B cell (primary cell): ENCODE results near the gene ZDHHC14. TPM values are rescaled to one million over a fixed set of nuclear protein-coding genes. Genes with fewer than 3 reads are reported as not detected.

Experiments used
- ATAC-seq: fragments of 200-7000 bp; cut with Tn5 transposase; one replicate; pipeline ENCODE4 v1.10.0; 2021; ENCODE audit warnings: low read depth, mild to moderate bottlenecking, moderate number of reproducible peaks, moderate library complexity
- CTCF ChIA-PET: fragments of 350-600 bp; sonication (Branson Sonifier 250); formaldehyde crosslinking; loops from one replicate; lab custom pipeline; 2021; ENCODE audit warnings: antibody characterized with exemption, inconsistent platforms; lab: Charles Lee
- POLR2A ChIA-PET: fragments of 350-600 bp; sonication (Branson Sonifier 250); formaldehyde crosslinking; loops from one replicate; lab custom pipeline; 2021; ENCODE audit warnings: antibody characterized with exemption; lab: Charles Lee
- DNase-seq: peaks from one replicate; pipeline ENCODE4 v3.0.0; 2013
- H2AFZ ChIP-seq: 2 replicates; pipeline ENCODE4 v1.6.1; 2012; ENCODE audit warnings: mild to moderate bottlenecking, low read depth, low read length; ENCODE audit not compliant: insufficient read depth, poor library complexity, severe bottlenecking
- H3K27ac ChIP-seq, 2 donors: 1 replicate in 1 of 2; 2 replicates in 1 of 2; pipeline ENCODE4 v1.5.1; 2012 to 2013; ENCODE audit warnings: low read length in 2 of 2, mild to moderate bottlenecking in 2 of 2, moderate library complexity in 1 of 2
- H3K27me3 ChIP-seq, 4 experiments: fragments of 200-600 bp in 1 of 4; sonication (generic) in 1 of 4; replicated peaks in 1 of 4; 1 replicate in 2 of 4; 2 replicates in 2 of 4; pipeline versions ENCODE4 v1.6.1 to v1.7.0; 2013 to 2016; ENCODE audit warnings: low read length in 3 of 4, mild to moderate bottlenecking in 2 of 4, mixed read lengths in 1 of 4, moderate library complexity in 1 of 4; ENCODE audit not compliant: insufficient read depth in 4 of 4, control insufficient read depth in 3 of 4; ENCODE audit errors: control extremely low read depth in 1 of 4
- H3K36me3 ChIP-seq, 2 experiments: replicated peaks in 1 of 2; 1 replicate in 1 of 2; 2 replicates in 1 of 2; pipeline versions ENCODE4 v1.6.1 to v1.7.1; 2013; ENCODE audit warnings: low read length in 1 of 2; ENCODE audit not compliant: insufficient read depth in 2 of 2, control insufficient read depth in 1 of 2; ENCODE audit errors: control extremely low read depth in 1 of 2, extremely low read depth in 1 of 2
- H3K4me1 ChIP-seq, 2 donors: fragments of 200-600 bp in 1 of 2; sonication (generic) in 1 of 2; 1 replicate in 1 of 2; 2 replicates in 1 of 2; pipeline versions ENCODE4 v1.5.1 to v1.6.1; 2013 to 2017; ENCODE audit warnings: low read length in 2 of 2; ENCODE audit not compliant: control insufficient read depth in 2 of 2, insufficient read depth in 2 of 2
- H3K4me2 ChIP-seq: replicated peaks from 2 replicates; pipeline ENCODE3; 2012; ENCODE audit warnings: mild to moderate bottlenecking, low read depth, low read length; ENCODE audit not compliant: poor library complexity, severe bottlenecking
- H3K4me3 ChIP-seq, 5 experiments: fragments of 200-600 bp in 1 of 5; sonication (generic) in 1 of 5; 1 replicate in 3 of 5; 2 replicates in 2 of 5; pipeline versions ENCODE4 v1.5.1 to v1.7.0; 2011 to 2016; ENCODE audit warnings: low read length in 4 of 5, mild to moderate bottlenecking in 4 of 5, low read depth in 2 of 5, control low read depth in 1 of 5, moderate library complexity in 1 of 5; ENCODE audit not compliant: insufficient read depth in 1 of 5; ENCODE audit errors: control extremely low read depth in 1 of 5, extremely low read depth in 1 of 5
- H3K79me2 ChIP-seq: fragments of 200-600 bp; sonication (generic); one replicate; pipeline ENCODE4 v1.6.0; 2016; ENCODE audit warnings: low read length; ENCODE audit not compliant: control insufficient read depth, insufficient read depth
- H3K9ac ChIP-seq: fragments of 200-600 bp; sonication (generic); 2 replicates; pipeline ENCODE4 v1.6.1; 2017; ENCODE audit warnings: mild to moderate bottlenecking, low read length, moderate library complexity
- H3K9me3 ChIP-seq, 3 donors: one replicate each; pipeline versions ENCODE4 v1.6.1 to v1.7.1; 2013; ENCODE audit warnings: low read length in 2 of 3; ENCODE audit not compliant: control insufficient read depth in 2 of 3, insufficient read depth in 1 of 3; ENCODE audit errors: control extremely low read depth in 1 of 3
- H4K20me1 ChIP-seq: 2 replicates; pipeline ENCODE4 v1.6.0; 2012; ENCODE audit warnings: mild to moderate bottlenecking, low read length; ENCODE audit not compliant: insufficient read depth, control insufficient read depth, poor library complexity, severe bottlenecking
- H3K27ac Mint-ChIP-seq: one replicate; pipeline ENCODE4 v1.8.0; 2021; ENCODE audit warnings: mixed read lengths
- H3K27me3 Mint-ChIP-seq: one replicate; pipeline ENCODE4 v1.8.0; 2021; ENCODE audit warnings: mixed read lengths
- H3K4me1 Mint-ChIP-seq: one replicate; pipeline ENCODE4 v1.8.0; 2021; ENCODE audit warnings: mixed read lengths
- H3K4me3 Mint-ChIP-seq: one replicate; pipeline ENCODE4 v1.8.0; 2021; ENCODE audit warnings: mixed read lengths
- H3K9me3 Mint-ChIP-seq: one replicate; pipeline ENCODE4 v1.8.0; 2022; ENCODE audit warnings: mixed read lengths; ENCODE audit not compliant: insufficient read depth
- CTCF ChIP-seq: fragments of 200-600 bp; IDR thresholded peaks from one replicate; pipeline ENCODE4 v1.8.0; 2022; ENCODE audit warnings: antibody characterized with exemption, mild to moderate bottlenecking
- EZH2 ChIP-seq: IDR thresholded peaks from 2 replicates; pipeline ENCODE4 v1.6.1; 2012; ENCODE audit warnings: borderline replicate concordance, low read depth, mild to moderate bottlenecking, moderate library complexity, low read length; ENCODE audit not compliant: insufficient read depth, poor library complexity, severe bottlenecking
- WGBS: methylation state at CpG from one replicate; pipeline ENCODE4 v1.1.5; 2013; ENCODE audit warnings: missing lambda C conversion rate; ENCODE audit not compliant: insufficient coverage; 5-methylcytosine and 5-hydroxymethylcytosine counted together
- intact Hi-C: fragments of 100-400 bp; cut with micrococcal nuclease; formaldehyde crosslinking; loops from one replicate; pipeline ENCODE4 v1.10.0; 2022
- polyA plus RNA-seq: library from polyadenylated mRNA; depleted of rRNA; stranded (reverse); fragments of >200 nt; gene quantifications from 2 replicates; pipeline ENCODE4 v1.2.3, GENCODE V29; 2012
- total RNA-seq, 2 donors: library from RNA; stranded (reverse); fragments of 120-200 nt in 1 of 2; gene quantifications; 1 replicate in 1 of 2; 2 replicates in 1 of 2; pipeline versions ENCODE4 v1.2.3 to v1.2.4, GENCODE V29; 2013 to 2022

ZDHHC14 gene
- total and polyA plus RNA-seq, 2 donors (not counting 1 experiment from before 2014, with no cell fraction given): 8.8 to 50.4 TPM

GRCh38 chr6:157675831-157676230, 294.8 kb downstream of the ZDHHC14 start:
- Histone ChIP-seq H3K79me2 (no peaks in the 10 kb centered on the region), H3K9me3 (no peaks in the 10 kb centered on the region), H2AFZ (no peak overlapping the region), H3K27me3 (no peaks in the 10 kb centered on the region), H3K36me3 (peaks cover 0 to 26% of the 10 kb centered on the region in 2 experiments), H4K20me1 (no peaks in the 10 kb centered on the region), H3K4me3 (no peak overlapping the region), H3K27ac (no peak overlapping the region), H3K4me2 (no peak overlapping the region), H3K9ac (no peak overlapping the region), H3K4me1 (no peaks in the 10 kb centered on the region)
- Mint-ChIP-seq H3K4me1 (no peaks in the 10 kb centered on the region), H3K27me3 (no peaks in the 10 kb centered on the region), H3K9me3 (no peaks in the 10 kb centered on the region), H3K27ac (no peak overlapping the region), H3K4me3 (no peak overlapping the region)
- ChIA-PET CTCF (interaction anchor here (2.7 kb wide), 1 partner anchor 10 kb away, joined by 9 read pairs; no protein-coding TSS in a partner anchor), POLR2A (no interaction called here)
- 59% methylated on average over 6 of the region's 7 CpGs for WGBS
- no peak for TF ChIP-seq EZH2
- TF ChIP-seq CTCF: no peak
- intact Hi-C loops: no loop called here
- DNase-seq (no peak), ATAC-seq (no peak)

GRCh38 chr6:157676241-157676640, 295.3 kb downstream of the ZDHHC14 start:
- no peak overlapping the region for H3K4me3 ChIP-seq
- Mint-ChIP-seq H3K4me1 (no peaks in the 10 kb centered on the region), H3K27me3 (no peaks in the 10 kb centered on the region), H3K9me3 (no peaks in the 10 kb centered on the region), H3K27ac (no peak overlapping the region), H3K4me3 (no peak overlapping the region)
- DNase-seq (no peak), ATAC-seq (no peak)
- POLR2A ChIA-PET: no interaction called here
- no peak overlapping the region for H3K9ac ChIP-seq
- H3K9me3 ChIP-seq: no peaks in the 10 kb centered on the region
- H3K27ac ChIP-seq: no peak overlapping the region
- intact Hi-C loops: no loop called here
- 90% methylated on average over 7 of the region's 7 CpGs for WGBS
- no peaks in the 10 kb centered on the region for H4K20me1 ChIP-seq
- TF ChIP-seq EZH2: no peak
- no peak for TF ChIP-seq CTCF
- H3K27me3 ChIP-seq: no peaks in the 10 kb centered on the region
- CTCF ChIA-PET: interaction anchor here (2.7 kb wide), 1 partner anchor 10 kb away, joined by 9 read pairs; no protein-coding TSS in a partner anchor
- no peak overlapping the region for H3K4me2 ChIP-seq
- H3K4me1 ChIP-seq: no peaks in the 10 kb centered on the region
- H3K79me2 ChIP-seq: no peaks in the 10 kb centered on the region
- peaks cover 0 to 26% of the 10 kb centered on the region in 2 experiments for H3K36me3 ChIP-seq
- H2AFZ ChIP-seq: no peak overlapping the region
